Glomerular visceral epithelial cell (primary cell): ENCODE data around the gene HGFAC.

Experiments used
- DNase-seq: peaks from one replicate; pipeline ENCODE4 v3.0.0-alpha.2; 2016; ENCODE audit errors: extremely low spot score

HGFAC gene

GRCh38 chr4:3486541-3487540 is 45.1 kb downstream of the HGFAC start:
- no peak for DNase-seq

DNA sequence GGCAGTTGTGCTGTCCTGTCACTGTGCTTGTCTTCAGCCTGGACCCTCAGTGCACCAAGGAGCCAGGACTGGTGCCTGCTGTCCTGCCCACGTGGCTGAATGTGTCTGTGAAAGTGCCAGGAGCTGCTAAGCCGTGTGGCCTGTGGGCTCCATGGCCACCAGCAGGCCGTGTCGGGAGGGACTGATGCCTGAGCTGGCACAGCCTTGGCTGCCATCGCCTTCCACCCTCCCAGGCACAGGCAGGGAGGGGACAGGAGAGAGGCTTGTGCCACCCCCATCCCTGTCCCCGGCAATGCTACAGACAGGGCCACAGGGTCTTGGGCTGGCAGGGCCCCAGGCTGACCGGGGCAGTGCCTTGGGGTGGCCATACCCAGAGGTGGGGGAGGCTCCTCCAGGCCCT is 46.1 kb downstream of the HGFAC start:
- DNase-seq: no peak

- DNase-seq: no peak
Observed at GRCh38 chr4:3488820-3489219, 47.1 kb downstream of the HGFAC start.

- no peak for DNase-seq
Observed at GRCh38 chr4:3489451-3489962, 47.7 kb downstream of the HGFAC start.

DNA sequence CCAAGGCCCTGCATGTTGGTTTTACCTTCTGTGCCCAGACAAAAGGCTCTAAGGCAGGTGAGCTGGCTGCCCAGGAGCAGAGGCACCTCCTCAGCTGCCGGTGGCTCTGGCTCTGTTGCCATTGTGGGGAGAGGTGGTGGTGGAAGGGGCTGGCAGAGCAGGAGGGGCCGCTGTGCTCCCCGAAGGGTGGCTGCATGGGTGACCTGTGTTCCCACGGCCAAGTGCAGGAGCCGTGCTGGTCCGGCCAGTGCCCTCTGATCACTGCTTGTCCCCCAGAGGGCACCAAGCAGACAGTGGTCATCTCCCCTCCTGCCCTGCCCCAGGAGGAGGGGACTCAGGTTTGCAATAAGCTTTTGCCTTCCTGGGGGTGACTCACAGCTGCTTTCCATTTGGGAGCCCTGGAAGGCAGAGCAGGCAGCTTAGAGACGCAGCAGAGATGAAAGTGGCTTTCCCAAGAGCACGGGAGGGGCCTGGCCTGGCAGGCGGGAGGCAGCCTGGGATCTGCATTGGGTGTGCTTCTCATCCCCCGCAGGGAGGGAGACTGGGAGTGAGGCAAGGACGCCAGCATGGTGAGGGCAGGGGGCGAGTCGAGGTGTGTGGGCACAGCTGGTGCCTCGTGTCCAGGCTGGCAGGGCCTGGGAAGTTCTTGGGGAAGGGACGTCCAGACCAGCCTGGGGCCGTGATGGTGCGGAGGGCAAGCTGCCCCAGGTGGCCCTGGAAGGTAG is 50.1 kb downstream of the HGFAC start:
- DNase-seq: peak; percentile 21

- DNase-seq: no peak
Observed at GRCh38 chr4:3492741-3493719, 51.3 kb downstream of the HGFAC start.

GRCh38 chr4:3493720-3494461 is 52.1 kb downstream of the HGFAC start:
- DNase-seq: no peak

- no peak for DNase-seq
Observed at GRCh38 chr4:3494462-3494871, 52.7 kb downstream of the HGFAC start.

- no peak for DNase-seq
Observed at GRCh38 chr4:3495204-3495975, 53.6 kb downstream of the HGFAC start.

- DNase-seq: no peak
Observed at GRCh38 chr4:3496021-3496420, 54.3 kb downstream of the HGFAC start.

GRCh38 chr4:3497095-3497494 is 55.3 kb downstream of the HGFAC start:
- DNase-seq: no peak

GRCh38 chr4:3497523-3498389 is 56.0 kb downstream of the HGFAC start:
- no peak for DNase-seq

- DNase-seq: no peak
Observed at GRCh38 chr4:3498407-3498806, 56.6 kb downstream of the HGFAC start.
